GM18508 (cell line): ENCODE measurements around the gene TMED9.
A peak's percentile ranks its signal among the peaks of the same experiment; 100 is the strongest.
"Not testable (repeated sequence)": the region's sequence is repeated elsewhere in the genome, so short reads cannot be mapped to it uniquely, and the experiment has no call there.

Experiments
- ATAC-seq: cut with Tn5 transposase; IDR thresholded peaks from one replicate; pipeline ENCODE4 v1.9.1; 2021; ENCODE audit warnings: moderate number of reproducible peaks; ENCODE audit not compliant: insufficient read depth, unreplicated experiment

The TMED9 gene

DNA sequence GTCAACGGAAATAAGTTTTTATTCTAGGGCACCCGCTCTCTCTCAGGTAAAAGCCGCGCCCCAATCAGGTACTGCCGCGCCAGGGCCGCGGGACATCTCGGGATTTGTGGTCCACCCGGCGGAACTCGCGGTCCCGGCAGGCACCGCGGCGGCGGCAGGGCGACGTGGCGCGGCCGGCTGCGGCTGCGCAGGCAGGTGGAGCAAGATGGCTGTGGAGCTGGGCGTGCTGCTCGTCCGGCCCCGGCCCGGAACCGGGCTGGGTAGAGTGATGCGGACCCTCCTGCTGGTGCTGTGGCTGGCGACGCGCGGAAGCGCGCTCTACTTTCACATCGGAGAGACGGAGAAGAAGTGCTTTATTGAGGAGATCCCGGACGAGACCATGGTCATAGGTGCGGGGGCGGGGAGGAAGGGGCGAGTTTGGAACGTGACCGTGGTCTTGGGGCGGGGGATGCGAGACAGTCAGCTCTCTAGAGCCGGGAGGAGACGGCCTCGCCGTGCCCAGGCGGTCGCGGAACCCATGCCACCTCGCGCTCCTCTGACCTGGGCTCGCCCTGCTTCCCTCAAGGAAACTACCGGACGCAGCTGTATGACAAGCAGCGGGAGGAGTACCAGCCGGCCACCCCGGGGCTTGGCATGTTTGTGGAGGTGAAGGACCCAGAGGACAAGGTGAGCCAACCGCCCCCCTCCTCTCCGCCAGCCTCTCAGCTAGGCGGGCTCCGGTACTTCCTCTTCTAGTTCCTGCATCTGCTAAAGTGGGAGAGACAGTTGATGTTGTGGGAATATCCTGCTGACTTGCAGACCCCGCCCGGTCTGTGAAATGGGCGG, at the start of gene TMED9:
TSS of gene TMED9 (plus strand) at position 194 of the 825 bp plus-strand sequence. CDS start at position 206, 12 bp downstream.
- ATAC-seq: no peak

GRCh38 chr5:177542816-177543465, 49.1 kb upstream of the TMED9 start:
- no peak for ATAC-seq

DNA sequence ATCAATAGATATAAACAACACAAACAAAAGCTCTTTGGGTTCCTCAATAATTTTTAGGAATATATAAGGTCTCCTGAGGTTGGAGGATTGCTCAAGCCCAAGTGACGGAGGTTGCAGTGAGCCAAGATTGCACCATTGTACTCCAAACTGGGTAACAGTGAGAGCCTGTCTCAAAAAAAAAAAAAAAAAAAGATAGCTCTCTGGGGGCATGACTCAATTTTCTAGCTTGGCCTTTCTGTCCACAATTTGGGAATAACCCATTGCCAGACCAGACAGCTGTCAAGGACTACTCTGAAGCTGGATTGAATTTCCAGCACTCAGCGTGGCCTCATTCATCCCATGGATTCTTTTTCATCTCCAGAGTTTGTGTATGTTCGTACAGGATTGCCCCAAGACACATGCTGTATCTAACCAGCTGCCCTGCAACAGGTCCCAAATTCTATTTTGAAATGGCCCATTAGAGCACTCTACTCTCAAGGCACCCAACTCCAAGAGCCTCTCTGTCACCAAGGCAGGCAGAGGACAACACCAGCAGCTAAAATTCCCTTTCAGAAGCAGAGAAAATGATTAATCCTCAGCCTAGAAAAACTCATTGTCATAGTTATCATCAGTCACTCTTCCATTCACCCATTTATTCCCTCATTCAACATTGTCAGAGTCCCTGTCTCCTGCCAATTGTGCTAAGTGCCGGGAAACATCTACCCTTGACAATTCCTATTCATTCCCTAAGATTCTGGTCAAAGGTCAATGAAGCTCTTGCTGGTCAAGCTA, 46.3 kb upstream of the TMED9 start:
- no peak for ATAC-seq

GRCh38 chr5:177546258-177546741, 45.7 kb upstream of the TMED9 start:
- ATAC-seq: no peak

- no peak for ATAC-seq
Observed at GRCh38 chr5:177547736-177548135, 44.3 kb upstream of the TMED9 start.

GRCh38 chr5:177548495-177548894, 43.5 kb upstream of the TMED9 start:
- ATAC-seq: no peak

- ATAC-seq: no peak
Observed at GRCh38 chr5:177550122-177550521, 41.9 kb upstream of the TMED9 start.

DNA sequence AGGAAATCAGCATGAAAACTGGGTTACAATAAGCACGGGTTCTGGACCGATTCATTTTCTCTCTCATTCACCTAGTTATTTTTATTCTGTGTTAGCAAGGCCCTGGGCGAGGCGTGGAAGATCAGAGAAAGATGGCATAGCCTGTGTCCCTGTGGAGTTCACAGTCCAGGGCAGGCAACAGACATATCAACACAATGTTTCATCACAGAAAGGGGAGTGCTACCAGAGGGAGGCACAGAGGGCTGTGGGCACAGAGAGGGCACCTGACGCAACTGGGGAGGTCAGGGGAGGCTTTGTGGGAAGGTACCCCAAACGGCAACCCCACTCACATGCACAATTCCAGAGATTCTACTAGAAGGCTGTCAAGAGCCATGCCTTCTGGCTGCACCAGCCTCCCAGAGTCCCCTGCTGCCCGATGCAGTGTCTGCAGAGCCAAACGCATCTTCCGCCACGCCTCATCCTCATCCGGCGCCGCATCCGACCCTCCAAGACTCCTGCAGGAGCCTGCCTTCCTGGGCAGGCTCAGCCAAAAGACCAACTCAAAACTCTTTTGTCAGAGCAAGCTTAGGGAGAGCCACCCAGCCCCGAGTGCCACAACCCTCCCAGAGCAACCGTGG, 39.1 kb upstream of the TMED9 start:
- ATAC-seq: no peak

GRCh38 chr5:177553671-177554429, 38.2 kb upstream of the TMED9 start:
- ATAC-seq: peak; percentile 10

- peak; percentile 51 for ATAC-seq
Observed at GRCh38 chr5:177554474-177555111, 37.4 kb upstream of the TMED9 start, which contains the start of gene FAM193B. Gene FAM193B, minus strand, starts transcription at chr5:177554563. Its CDS starts 105 bp downstream, at chr5:177554458.

GRCh38 chr5:177555228-177555627, 36.8 kb upstream of the TMED9 start:
- no peak for ATAC-seq

- ATAC-seq: no peak
Observed at GRCh38 chr5:177555665-177556064, 36.3 kb upstream of the TMED9 start.

DNA sequence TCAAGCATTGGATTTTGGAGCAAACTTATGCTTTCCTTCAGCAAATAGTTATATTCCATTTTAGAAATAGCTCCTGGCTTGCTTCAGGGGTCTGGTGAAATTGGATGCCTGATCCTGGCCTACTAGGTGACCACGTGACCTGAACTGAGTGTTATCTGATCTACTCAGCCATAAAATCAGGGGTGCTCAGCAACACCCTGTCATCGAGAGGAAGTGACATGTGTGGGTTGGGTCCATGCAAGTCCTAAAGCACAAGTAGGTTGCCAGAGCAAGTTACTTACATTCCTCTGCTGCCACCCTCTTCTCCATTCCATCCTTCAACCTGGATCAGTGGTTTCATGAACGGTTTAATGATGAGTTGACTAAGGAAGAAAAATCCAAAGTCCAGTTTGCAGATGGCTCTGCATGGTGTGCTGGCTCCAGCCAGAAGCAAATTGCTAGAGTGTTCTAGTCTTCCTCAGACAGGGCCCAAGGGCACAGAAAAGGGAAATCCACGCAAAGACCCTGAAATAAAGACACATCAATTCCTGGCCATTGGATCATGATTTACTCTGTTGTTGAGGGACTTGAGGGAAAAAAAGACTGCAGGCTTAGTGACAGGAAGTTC, 34.9 kb upstream of the TMED9 start:
- no peak for ATAC-seq

DNA sequence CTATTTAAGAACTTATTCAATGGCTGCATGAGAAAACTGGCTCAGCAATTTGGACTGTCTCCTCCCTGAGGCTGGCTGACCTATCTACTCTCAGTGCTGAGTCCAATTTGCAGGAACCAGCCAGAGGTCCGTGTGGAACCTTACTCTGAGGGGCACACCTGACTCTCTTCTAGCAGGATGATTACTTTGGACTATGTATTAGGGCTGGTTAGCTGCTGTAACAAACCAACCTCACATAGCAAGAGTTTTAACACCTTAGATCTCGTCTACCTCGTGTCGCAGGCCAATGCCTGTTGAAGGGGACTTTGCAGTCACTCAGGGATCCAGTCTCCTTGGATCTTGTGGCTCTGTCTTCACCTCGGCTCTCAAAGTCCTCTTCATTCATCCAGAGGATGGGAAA, 34.2 kb upstream of the TMED9 start:
- ATAC-seq: no peak

GRCh38 chr5:177559446-177559941, 32.5 kb upstream of the TMED9 start:
- ATAC-seq: not testable (repeated sequence)

GRCh38 chr5:177565046-177565445, 27.0 kb upstream of the TMED9 start:
- ATAC-seq: no peak

DNA sequence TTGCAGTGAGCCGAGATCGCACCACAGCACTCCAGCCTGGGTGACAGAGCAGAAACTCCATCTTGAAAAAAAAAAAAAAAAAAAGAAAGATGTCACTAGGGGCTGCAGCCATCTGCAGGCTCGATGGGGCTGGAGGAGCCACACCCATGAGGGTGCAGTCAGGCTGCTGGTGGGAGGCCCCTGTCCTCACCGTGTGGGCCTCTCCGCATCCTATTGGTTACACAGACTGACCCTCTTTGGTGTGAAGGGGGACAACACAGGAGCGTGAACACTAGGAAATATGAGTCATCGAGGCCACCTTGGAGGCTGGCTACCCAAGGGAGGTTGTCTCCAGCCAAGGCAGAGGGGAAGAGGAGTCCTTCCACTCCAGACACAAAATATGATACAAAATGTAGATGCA, 23.7 kb upstream of the TMED9 start:
- no peak for ATAC-seq

DNA sequence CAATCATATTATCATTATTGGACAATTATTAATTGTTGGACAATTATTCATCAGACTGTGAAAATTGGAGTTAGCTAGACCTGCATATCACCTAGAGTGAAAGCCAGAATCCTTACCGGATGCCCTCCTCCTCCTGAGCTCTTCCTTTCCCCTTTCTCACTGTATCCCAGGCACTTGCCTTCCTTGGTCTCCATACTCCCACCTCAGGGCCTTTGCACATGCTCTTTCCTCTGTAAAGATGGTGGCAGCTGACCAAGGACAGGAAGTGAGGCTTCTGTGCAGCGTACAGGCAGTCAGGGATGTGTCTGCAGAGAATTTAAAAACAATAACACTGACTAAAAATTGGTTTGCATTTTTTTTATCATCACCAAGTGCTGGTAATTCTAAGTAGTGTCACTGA, 22.1 kb upstream of the TMED9 start:
- no peak for ATAC-seq

DNA sequence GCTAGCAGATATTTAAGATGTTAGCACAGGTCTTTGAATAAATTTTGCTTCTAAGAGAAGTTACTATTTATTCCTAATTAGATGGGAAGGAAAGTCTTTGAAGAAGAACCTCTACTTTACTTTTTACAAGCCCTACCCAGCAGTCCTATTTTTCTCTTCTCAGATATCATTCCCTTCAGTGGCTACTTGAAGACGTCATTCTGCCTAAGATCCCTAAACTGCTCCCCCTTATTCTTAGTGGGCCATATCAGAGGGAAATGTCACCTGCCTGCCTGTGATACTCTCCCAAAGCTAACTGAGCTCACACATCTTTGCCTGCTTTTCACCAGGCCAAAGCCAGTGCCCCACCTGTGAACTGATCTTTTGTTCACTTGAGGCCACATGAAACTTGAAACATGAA, 16.5 kb upstream of the TMED9 start:
- no peak for ATAC-seq
